CD4-positive, alpha-beta T cell treated with Interleukin-17A for 1 hour (primary cell): ENCODE data around the gene SLC38A1.
"Not testable (repeated sequence)": the region's sequence is repeated elsewhere in the genome, so short reads cannot be mapped to it uniquely, and the experiment has no call there.

Experiments used
- DNase-seq: peaks from one replicate; pipeline ENCODE4 v3.0.0-alpha.2; 2020

Gene SLC38A1

GRCh38 chr12:46268583-46269428 lies at the start of gene SLC38A1:
Gene SLC38A1, minus strand, starts transcription at chr12:46269043. Its CDS starts 29,243 bp downstream, at chr12:46239800.
- DNase-seq = peak; percentile 90

GRCh38 chr12:46318037-46318436 lies 49.2 kb upstream of the SLC38A1 start:
- no peak for DNase-seq

GRCh38 chr12:46304070-46304469 lies 35.2 kb upstream of the SLC38A1 start:
- no peak for DNase-seq

GRCh38 chr12:46303039-46303666 lies 34.3 kb upstream of the SLC38A1 start:
- DNase-seq = peak; percentile 75

- DNase-seq = no peak
These were observed 32.1 kb upstream of the SLC38A1 start for GRCh38 chr12:46300910-46301309.

GRCh38 chr12:46299851-46300250 lies 31.0 kb upstream of the SLC38A1 start:
- DNase-seq = no peak

GRCh38 chr12:46298261-46298660 lies 29.4 kb upstream of the SLC38A1 start:
- DNase-seq = no peak

- DNase-seq = no peak
These were observed 28.0 kb upstream of the SLC38A1 start for GRCh38 chr12:46296822-46297221.

- no peak for DNase-seq
These were observed 24.0 kb upstream of the SLC38A1 start for GRCh38 chr12:46292754-46293402.

GRCh38 chr12:46291953-46292352 lies 23.1 kb upstream of the SLC38A1 start:
- DNase-seq = not testable (repeated sequence)

GRCh38 chr12:46285177-46285576 lies 16.3 kb upstream of the SLC38A1 start:
- not testable (repeated sequence) for DNase-seq

- DNase-seq = no peak
These were observed 14.0 kb upstream of the SLC38A1 start for GRCh38 chr12:46282829-46283228.

- DNase-seq = no peak
These were observed 7.9 kb upstream of the SLC38A1 start for GRCh38 chr12:46276756-46277155.

GRCh38 chr12:46271863-46272262 lies 3.0 kb upstream of the SLC38A1 start:
- DNase-seq = no peak

- peak; percentile 76 for DNase-seq
These were observed 792 bp upstream of the SLC38A1 start for GRCh38 chr12:46269429-46270241.

- peak; percentile 62 for DNase-seq
These were observed 839 bp downstream of the SLC38A1 start for GRCh38 chr12:46267825-46268582.

GRCh38 chr12:46267575-46267824 lies 1.3 kb downstream of the SLC38A1 start:
- DNase-seq = no peak

- peak; percentile 83 for DNase-seq
These were observed 1.8 kb downstream of the SLC38A1 start for GRCh38 chr12:46266869-46267574.

GRCh38 chr12:46266382-46266791 lies 2.5 kb downstream of the SLC38A1 start:
- peak; percentile 68 for DNase-seq

GRCh38 chr12:46265734-46266133 lies 3.1 kb downstream of the SLC38A1 start:
- DNase-seq = no peak

- no peak for DNase-seq
These were observed 3.7 kb downstream of the SLC38A1 start for GRCh38 chr12:46265102-46265501.

- no peak for DNase-seq
These were observed 4.8 kb downstream of the SLC38A1 start for GRCh38 chr12:46264057-46264456.
